Tibial artery (tissue), 4 donors: ENCODE results near the gene CNRIP1.
A peak's percentile ranks its signal among the peaks of the same experiment; 100 is the strongest.

Experiments used
- DNase-seq, 2 donors: peaks; one replicate each; pipeline ENCODE4 v3.0.0-alpha.2; 2019
- H3K27ac ChIP-seq, 2 donors: fragments of 200-600 bp; sonication (generic) in 1 of 2; 1 replicate in 1 of 2; 2 replicates in 1 of 2; pipeline ENCODE4 v1.5.1; 2018 to 2019; ENCODE audit warnings: mild to moderate bottlenecking in 1 of 2
- H3K27me3 ChIP-seq, 2 donors: fragments of 200-600 bp; sonication (generic) in 1 of 2; one replicate each; pipeline versions ENCODE4 v1.5.1 to v1.6.0; 2016 to 2019
- H3K36me3 ChIP-seq, 3 donors: fragments of 200-600 bp; sonication (generic) in 2 of 3; one replicate each; pipeline ENCODE4 v1.5.1; 2016 to 2019; ENCODE audit warnings: mild to moderate bottlenecking in 2 of 3
- H3K4me1 ChIP-seq, 4 donors: fragments of 200-600 bp; sonication (generic) in 2 of 4; 1 replicate in 3 of 4; 2 replicates in 1 of 4; pipeline ENCODE4 v1.5.1; 2016 to 2019
- H3K4me3 ChIP-seq, 2 donors: fragments of 200-600 bp; sonication (generic) in 1 of 2; 1 replicate in 1 of 2; 2 replicates in 1 of 2; pipeline ENCODE4 v1.5.1; 2018 to 2019; ENCODE audit warnings: mild to moderate bottlenecking in 2 of 2
- H3K9me3 ChIP-seq, 3 donors: fragments of 200-600 bp; sonication (generic) in 1 of 3; one replicate each; pipeline ENCODE4 v1.5.1; 2016 to 2019
- intact Hi-C: fragments of 100-400 bp; cut with DNase I; formaldehyde crosslinking; loops from one replicate; pipeline ENCODE4 v1.15.0; 2023; ENCODE audit warnings: low total_unique reads
- TF ChIP-seq, protein P1 (sequence below), 2 experiments: fragments of 200-600 bp in 1 of 2; fragments of 450-650 bp in 1 of 2; IDR thresholded peaks; one replicate each; pipeline ENCODE4 v1.5.1; 2017 to 2019; ENCODE audit warnings: antibody characterized with exemption in 2 of 2, mild to moderate bottlenecking in 1 of 2, moderate library complexity in 1 of 2

Gene CNRIP1

GRCh38 chr2:68256093-68256450, 63.7 kb downstream of the CNRIP1 start:
- H3K27ac ChIP-seq = no peak overlapping the region
- no peak for DNase-seq
- no peaks in the 10 kb centered on the region for H3K36me3 ChIP-seq

DNA sequence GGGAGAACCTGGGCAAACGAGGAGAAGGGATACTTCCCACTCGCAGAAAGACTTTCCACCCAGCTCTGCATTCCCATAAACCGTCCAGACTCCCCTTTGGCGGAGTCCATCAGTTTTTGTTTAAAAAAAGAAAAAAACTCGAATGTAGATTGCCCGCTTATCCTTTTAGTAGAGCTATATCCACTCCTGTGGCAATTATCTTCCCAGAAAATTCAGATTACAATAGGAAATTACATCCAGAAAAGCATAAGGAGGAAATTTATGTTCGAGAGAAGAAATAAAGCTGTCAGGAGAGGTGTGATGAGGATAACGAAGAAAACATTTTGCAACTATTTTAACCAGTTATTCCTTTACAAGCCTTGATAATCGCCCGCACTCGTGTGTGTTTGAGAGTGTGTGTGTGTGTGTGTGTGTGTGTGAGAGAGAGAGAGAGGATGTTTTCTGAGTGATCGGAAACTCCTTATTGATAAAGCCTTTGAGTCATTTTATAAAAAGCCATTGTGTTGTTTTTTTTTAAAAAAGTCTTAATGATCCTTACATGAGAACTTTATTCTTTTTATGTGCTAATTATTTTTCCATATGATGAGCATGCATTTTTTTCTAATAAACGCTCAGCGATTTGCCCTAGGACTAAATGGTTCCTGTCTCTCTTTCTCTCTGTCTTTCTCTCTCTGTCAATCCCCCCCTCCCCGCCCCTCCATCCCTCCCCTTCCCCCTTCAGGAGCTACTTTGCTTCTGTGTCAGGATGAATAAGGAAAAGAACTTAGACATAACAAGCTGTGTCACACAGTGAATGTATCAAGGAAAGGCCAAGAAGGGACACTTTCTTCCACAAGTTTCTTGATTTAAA, 66.3 kb downstream of the CNRIP1 start:
- Histone ChIP-seq H3K4me3 (peak overlapping the region; percentile 75 to 88), H3K4me1 (peaks cover 0 to 31% (median 18%) of the 10 kb centered on the region in 4 donors), H3K36me3 (no peaks in the 10 kb centered on the region), H3K9me3 (no peaks in the 10 kb centered on the region), H3K27me3 (no peaks in the 10 kb centered on the region), H3K27ac (peak overlapping the region; percentile 94 to 96)
- intact Hi-C loops = no loop called here
- DNase-seq = no peak
- TF ChIP-seq, protein P1, sequence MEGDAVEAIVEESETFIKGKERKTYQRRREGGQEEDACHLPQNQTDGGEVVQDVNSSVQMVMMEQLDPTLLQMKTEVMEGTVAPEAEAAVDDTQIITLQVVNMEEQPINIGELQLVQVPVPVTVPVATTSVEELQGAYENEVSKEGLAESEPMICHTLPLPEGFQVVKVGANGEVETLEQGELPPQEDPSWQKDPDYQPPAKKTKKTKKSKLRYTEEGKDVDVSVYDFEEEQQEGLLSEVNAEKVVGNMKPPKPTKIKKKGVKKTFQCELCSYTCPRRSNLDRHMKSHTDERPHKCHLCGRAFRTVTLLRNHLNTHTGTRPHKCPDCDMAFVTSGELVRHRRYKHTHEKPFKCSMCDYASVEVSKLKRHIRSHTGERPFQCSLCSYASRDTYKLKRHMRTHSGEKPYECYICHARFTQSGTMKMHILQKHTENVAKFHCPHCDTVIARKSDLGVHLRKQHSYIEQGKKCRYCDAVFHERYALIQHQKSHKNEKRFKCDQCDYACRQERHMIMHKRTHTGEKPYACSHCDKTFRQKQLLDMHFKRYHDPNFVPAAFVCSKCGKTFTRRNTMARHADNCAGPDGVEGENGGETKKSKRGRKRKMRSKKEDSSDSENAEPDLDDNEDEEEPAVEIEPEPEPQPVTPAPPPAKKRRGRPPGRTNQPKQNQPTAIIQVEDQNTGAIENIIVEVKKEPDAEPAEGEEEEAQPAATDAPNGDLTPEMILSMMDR (IDR thresholded peaks at IDR 0.05) = no peak

More at GRCh38 chr2:68256093-68256450, 63.7 kb downstream of the CNRIP1 start:
- intact Hi-C loops = no loop called here
- H3K4me1 ChIP-seq = peaks cover 0 to 6% (median 0%) of the 10 kb centered on the region in 4 donors
- no peaks in the 10 kb centered on the region for H3K27me3 ChIP-seq
- TF ChIP-seq, protein P1 (IDR thresholded peaks at IDR 0.05) = no peak
- no peak overlapping the region for H3K4me3 ChIP-seq
- no peaks in the 10 kb centered on the region for H3K9me3 ChIP-seq

DNA sequence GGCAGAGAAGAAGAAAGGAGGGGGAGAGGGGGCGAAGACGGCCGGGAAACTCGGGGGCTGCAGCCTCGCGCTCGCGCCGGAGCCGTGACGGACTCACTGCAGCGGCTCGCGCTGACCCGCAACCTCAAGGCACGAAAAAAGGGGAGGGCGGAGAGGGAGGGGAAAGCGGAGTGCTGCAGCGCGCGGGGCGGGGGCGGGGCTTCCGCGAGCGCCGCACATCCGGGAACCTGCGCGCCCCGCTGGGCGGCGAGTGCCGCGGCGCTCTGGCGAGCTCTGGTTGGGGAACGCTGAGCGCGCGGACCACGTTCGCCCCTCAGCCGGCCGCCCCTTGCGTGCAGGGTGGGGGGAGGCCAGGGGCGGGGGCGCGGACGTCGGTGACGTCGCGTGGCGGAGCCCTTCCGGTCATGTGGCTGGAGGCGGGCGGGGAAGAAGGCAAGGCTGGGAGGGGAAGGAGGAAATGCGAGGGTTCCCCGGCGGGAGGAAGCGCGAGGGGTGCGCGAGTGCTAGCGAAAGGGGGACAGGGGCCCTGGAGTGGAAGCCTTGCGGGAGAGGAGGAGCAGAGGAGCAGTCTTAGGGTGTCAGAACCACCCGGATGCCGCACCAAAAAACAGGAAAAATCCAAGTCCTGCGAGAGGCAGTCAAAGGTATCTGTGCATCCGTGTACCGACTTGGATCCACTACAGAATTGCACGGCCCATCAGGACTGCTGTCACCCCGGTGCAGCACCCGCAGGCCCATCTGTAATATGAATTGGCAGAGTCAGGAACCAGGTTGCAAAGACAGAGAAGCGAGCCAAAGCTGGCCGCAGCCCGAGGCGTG, 67.1 kb downstream of the CNRIP1 start, which contains the start of gene PPP3R1:
Gene PPP3R1 (minus strand): TSS at position 133 of the 819 bp plus-strand sequence. CDS start 405 bp downstream, outside the sequence.
- peak within 1 kb of the TSS; percentile 94 to 96 for H3K27ac ChIP-seq
- TF ChIP-seq, protein P1 (IDR thresholded peaks at IDR 0.05) = no peak
- DNase-seq = peak; percentile 93 to 97
- peaks cover 0 to 38% (median 24%) of the 10 kb centered on the region in 4 donors for H3K4me1 ChIP-seq
- intact Hi-C loops = no loop called here
- peak within 1 kb of the TSS; percentile 75 to 88 for H3K4me3 ChIP-seq
- H3K36me3 ChIP-seq = no peaks in the 10 kb centered on the region
- no peaks in the 10 kb centered on the region for H3K27me3 ChIP-seq
- H3K9me3 ChIP-seq = no peaks in the 10 kb centered on the region

DNA sequence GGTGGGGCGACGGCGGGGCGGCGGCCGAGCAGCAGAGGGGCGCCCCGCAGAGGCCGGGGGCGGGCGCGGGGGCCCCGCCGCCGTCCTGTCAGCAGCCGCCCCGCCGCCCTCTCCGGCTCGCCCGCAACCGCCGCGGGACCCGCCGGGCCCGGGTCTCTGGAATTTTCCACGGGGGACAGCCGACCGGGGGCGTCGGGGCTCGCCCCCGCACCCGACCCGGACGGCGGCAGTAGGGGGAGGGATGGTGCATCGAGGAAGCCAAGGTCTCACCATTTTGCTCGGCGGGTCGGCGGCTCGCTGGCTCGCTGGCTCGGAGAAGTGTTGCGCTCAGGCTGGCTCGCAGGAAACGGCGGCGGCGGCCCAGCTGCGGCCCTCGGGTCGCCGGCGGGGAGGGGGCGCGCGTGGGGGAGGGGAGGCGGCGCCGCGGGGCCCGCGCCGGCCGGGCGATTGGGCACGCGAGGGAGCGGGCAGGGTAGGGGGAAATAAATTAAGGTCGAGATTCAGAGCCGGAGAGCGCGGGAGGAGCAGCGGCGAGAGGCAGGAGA, 67.8 kb downstream of the CNRIP1 start:
- Histone ChIP-seq H3K9me3 (no peaks in the 10 kb centered on the region), H3K36me3 (no peaks in the 10 kb centered on the region), H3K4me1 (peaks cover 0 to 45% (median 29%) of the 10 kb centered on the region in 4 donors), H3K27ac (peak overlapping the region; percentile 94 to 96), H3K4me3 (peak overlapping the region; percentile 75 to 88), H3K27me3 (no peaks in the 10 kb centered on the region)
- TF ChIP-seq, protein P1 (IDR thresholded peaks at IDR 0.05) = no peak
- intact Hi-C loops = no loop called here
- peak in 1 of 2 donors; percentile 19 for DNase-seq

DNA sequence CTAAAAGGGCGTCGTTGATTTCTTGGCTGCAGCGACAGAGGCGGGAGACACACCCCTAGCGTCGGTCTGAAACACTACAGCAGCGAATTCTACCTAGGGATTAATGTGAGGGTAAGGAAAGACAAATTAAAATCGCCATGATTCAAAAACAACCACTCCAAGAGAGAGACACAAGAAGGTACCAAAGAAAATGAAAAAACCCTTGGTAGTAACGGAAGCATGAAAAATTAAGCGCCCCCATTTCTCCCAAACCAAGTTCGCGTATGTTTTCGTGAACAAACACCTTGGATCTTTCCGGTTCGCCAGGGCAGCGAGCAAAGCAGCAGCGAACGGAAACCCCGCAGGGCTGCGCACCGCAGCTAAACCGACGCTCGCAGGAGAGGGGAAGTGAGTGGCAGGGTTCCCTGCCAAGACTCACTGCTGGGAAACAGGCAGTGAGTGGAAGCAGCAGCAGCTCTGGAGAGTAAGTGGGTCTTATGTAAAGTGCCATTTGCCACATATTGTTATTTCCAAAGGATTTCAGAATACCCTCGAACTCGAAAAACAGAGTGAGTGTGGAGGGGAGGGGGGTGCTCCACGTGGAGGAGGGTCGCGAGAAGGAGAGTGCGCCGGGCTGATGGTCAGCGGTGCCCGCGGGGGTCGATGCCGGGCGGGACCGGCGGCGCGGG, 68.4 kb downstream of the CNRIP1 start:
- Histone ChIP-seq H3K27ac (peak overlapping the region; percentile 94 to 96), H3K9me3 (no peaks in the 10 kb centered on the region), H3K4me3 (peak overlapping the region; percentile 75 to 88), H3K4me1 (peaks cover 0 to 51% (median 34%) of the 10 kb centered on the region in 4 donors), H3K36me3 (no peaks in the 10 kb centered on the region), H3K27me3 (no peaks in the 10 kb centered on the region)
- intact Hi-C loops = no loop called here
- TF ChIP-seq, protein P1 (IDR thresholded peaks at IDR 0.05) = peak; percentile 68 to 73
- peak; percentile 65 to 77 for DNase-seq
